Measurements from ENCODE around the gene SLC22A15.

DNA sequence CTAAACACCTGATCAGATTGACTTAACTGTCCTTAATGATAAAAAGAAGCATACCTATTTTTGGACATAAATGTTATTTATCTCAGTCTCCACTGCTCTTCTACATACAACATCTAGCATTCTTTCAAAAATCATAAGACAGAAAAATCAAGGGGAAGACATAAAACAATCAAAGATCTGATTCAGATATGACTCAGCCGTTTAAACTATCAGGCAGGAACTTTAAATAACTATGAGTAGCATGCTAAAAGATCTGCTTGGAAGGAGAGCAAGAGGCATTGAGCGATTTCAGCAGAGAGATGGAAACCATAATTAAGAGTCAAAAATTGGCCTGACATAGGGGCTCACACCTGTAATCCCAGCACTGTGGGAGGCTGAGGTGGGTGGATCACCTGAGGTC is 27.2 kb upstream of the SLC22A15 start:
- TF ChIP-seq, protein P1, sequence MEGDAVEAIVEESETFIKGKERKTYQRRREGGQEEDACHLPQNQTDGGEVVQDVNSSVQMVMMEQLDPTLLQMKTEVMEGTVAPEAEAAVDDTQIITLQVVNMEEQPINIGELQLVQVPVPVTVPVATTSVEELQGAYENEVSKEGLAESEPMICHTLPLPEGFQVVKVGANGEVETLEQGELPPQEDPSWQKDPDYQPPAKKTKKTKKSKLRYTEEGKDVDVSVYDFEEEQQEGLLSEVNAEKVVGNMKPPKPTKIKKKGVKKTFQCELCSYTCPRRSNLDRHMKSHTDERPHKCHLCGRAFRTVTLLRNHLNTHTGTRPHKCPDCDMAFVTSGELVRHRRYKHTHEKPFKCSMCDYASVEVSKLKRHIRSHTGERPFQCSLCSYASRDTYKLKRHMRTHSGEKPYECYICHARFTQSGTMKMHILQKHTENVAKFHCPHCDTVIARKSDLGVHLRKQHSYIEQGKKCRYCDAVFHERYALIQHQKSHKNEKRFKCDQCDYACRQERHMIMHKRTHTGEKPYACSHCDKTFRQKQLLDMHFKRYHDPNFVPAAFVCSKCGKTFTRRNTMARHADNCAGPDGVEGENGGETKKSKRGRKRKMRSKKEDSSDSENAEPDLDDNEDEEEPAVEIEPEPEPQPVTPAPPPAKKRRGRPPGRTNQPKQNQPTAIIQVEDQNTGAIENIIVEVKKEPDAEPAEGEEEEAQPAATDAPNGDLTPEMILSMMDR (IDR thresholded peaks at IDR 0.05): no peak
- no peak for TF ChIP-seq POLR2A (IDR thresholded peaks at IDR 0.05)
